Measurements from ENCODE around the gene SCP2. TPM values are rescaled to one million over a fixed set of nuclear protein-coding genes. Genes with fewer than 3 reads are reported as not detected.

SCP2 gene
- total RNA-seq, 1 experiment from 2014 or later = 97.5 TPM

- H4K20me1 ChIP-seq (ENCODE audit: low read length) = no peaks in the 10 kb centered on the region
- peaks cover 36% of the 10 kb centered on the region for H3K4me1 ChIP-seq (ENCODE audit: insufficient read depth, low read length)
- DNase-seq (no peak), ATAC-seq (no peak)
- H3K27me3 ChIP-seq (ENCODE audit: low read length) = no peaks in the 10 kb centered on the region
- no peak overlapping the region for H3K9ac ChIP-seq (ENCODE audit: low read length)
- no peak overlapping the region for H3K4me2 ChIP-seq (ENCODE audit: low read length)
- H3K9me3 ChIP-seq (ENCODE audit: low read length) = no peaks in the 10 kb centered on the region
- peaks cover 14% of the 10 kb centered on the region for H3F3A ChIP-seq (ENCODE audit: low read length, unreplicated experiment)
- H3K4me3 ChIP-seq (ENCODE audit: low read length) = no peak overlapping the region
- TF ChIP-seq CTCF (conservative IDR thresholded peaks at IDR 0.05; ENCODE audit: low read depth, low read length) (no peak), EZH2phosphoT487 (IDR thresholded peaks at IDR 0.05; ENCODE audit: borderline replicate concordance, low read length) (no peak), EZH2 (IDR thresholded peaks at IDR 0.05; ENCODE audit: low read length, unreplicated experiment) (no peak)
- no peaks in the 10 kb centered on the region for H3K79me2 ChIP-seq (ENCODE audit: low read length)
- no peak overlapping the region for H3K27ac ChIP-seq (ENCODE audit: low read length)
- ChIA-PET CTCF (no interaction called here), POLR2A (ENCODE audit: unreplicated experiment) (no interaction called here)
- H2AFZ ChIP-seq (ENCODE audit: low read length) = no peak overlapping the region
- no peaks in the 10 kb centered on the region for H3K9me2 ChIP-seq (replicated peaks; ENCODE audit: low read length)
- no TSS peak for BruUV-seq (replicated peaks)
- H3K36me3 ChIP-seq (ENCODE audit: low read depth, low read length) = peaks cover 18% of the 10 kb centered on the region; the same call in 1 of the 2 replicates
- intact Hi-C loops (cut with micrococcal nuclease) = no loop called here
Measured at GRCh38 chr1:53051676-53052075, 124.6 kb downstream of the SCP2 start.

GRCh38 chr1:53057127-53057526 is 130.1 kb downstream of the SCP2 start:
- POLR2A ChIA-PET (ENCODE audit: unreplicated experiment) = no interaction called here
- no TSS peak for BruUV-seq (replicated peaks)
- no peak for DNase-seq
- Histone ChIP-seq H3K9me2 (replicated peaks; ENCODE audit: low read length) (no peaks in the 10 kb centered on the region), H3K36me3 (ENCODE audit: low read depth, low read length) (peaks cover 9% of the 10 kb centered on the region; the same call in 1 of the 2 replicates), H4K20me1 (ENCODE audit: low read length) (no peaks in the 10 kb centered on the region), H3K4me1 (ENCODE audit: insufficient read depth, low read length) (no peaks in the 10 kb centered on the region), H2AFZ (ENCODE audit: low read length) (no peak overlapping the region), H3K27ac (ENCODE audit: low read length) (no peak overlapping the region), H3K4me3 (ENCODE audit: low read length) (no peak overlapping the region), H3K9me3 (ENCODE audit: low read length) (no peaks in the 10 kb centered on the region), H3K79me2 (ENCODE audit: low read length) (no peaks in the 10 kb centered on the region), H3K4me2 (ENCODE audit: low read length) (no peak overlapping the region), H3K27me3 (ENCODE audit: low read length) (no peaks in the 10 kb centered on the region), H3F3A (ENCODE audit: low read length, unreplicated experiment) (no peaks in the 10 kb centered on the region), H3K9ac (ENCODE audit: low read length) (no peak overlapping the region)
- ATAC-seq = no peak
- TF ChIP-seq EZH2 (IDR thresholded peaks at IDR 0.05; ENCODE audit: low read length, unreplicated experiment) = no peak
- no peak for TF ChIP-seq CTCF (conservative IDR thresholded peaks at IDR 0.05; ENCODE audit: low read depth, low read length)
- no peak for TF ChIP-seq EZH2phosphoT487 (IDR thresholded peaks at IDR 0.05; ENCODE audit: borderline replicate concordance, low read length)
- CTCF ChIA-PET = no interaction called here
- intact Hi-C loops (cut with micrococcal nuclease) = no loop called here

GRCh38 chr1:53060579-53060978 is 133.5 kb downstream of the SCP2 start:
- H2AFZ ChIP-seq (ENCODE audit: low read length) = no peak overlapping the region
- BruUV-seq (replicated peaks) = no TSS peak
- CTCF ChIA-PET = no interaction called here

More at GRCh38 chr1:53060579-53060978, 133.5 kb downstream of the SCP2 start:
- no peaks in the 10 kb centered on the region for H4K20me1 ChIP-seq (ENCODE audit: low read length)
- H3K27ac ChIP-seq (ENCODE audit: low read length) = no peak overlapping the region
- H3K9ac ChIP-seq (ENCODE audit: low read length) = no peak overlapping the region
- TF ChIP-seq EZH2phosphoT487 (IDR thresholded peaks at IDR 0.05; ENCODE audit: borderline replicate concordance, low read length) = no peak
- no peak for TF ChIP-seq EZH2 (IDR thresholded peaks at IDR 0.05; ENCODE audit: low read length, unreplicated experiment)
- no peak for TF ChIP-seq CTCF (conservative IDR thresholded peaks at IDR 0.05; ENCODE audit: low read depth, low read length)
- H3K4me2 ChIP-seq (ENCODE audit: low read length) = no peak overlapping the region
- intact Hi-C loops (cut with micrococcal nuclease) = no loop called here
- no peak for DNase-seq
- no peaks in the 10 kb centered on the region for H3K27me3 ChIP-seq (ENCODE audit: low read length)
- no peaks in the 10 kb centered on the region for H3K4me1 ChIP-seq (ENCODE audit: insufficient read depth, low read length)
- no peak overlapping the region for H3K4me3 ChIP-seq (ENCODE audit: low read length)
- no peaks in the 10 kb centered on the region for H3F3A ChIP-seq (ENCODE audit: low read length, unreplicated experiment)
- no peak for ATAC-seq
- no peaks in the 10 kb centered on the region for H3K9me3 ChIP-seq (ENCODE audit: low read length)
- H3K79me2 ChIP-seq (ENCODE audit: low read length) = no peaks in the 10 kb centered on the region
- POLR2A ChIA-PET (ENCODE audit: unreplicated experiment) = no interaction called here
- H3K9me2 ChIP-seq (replicated peaks; ENCODE audit: low read length) = no peaks in the 10 kb centered on the region
- H3K36me3 ChIP-seq (ENCODE audit: low read depth, low read length) = no peaks in the 10 kb centered on the region

Data from PC-3 (cell line).